COR-L47 (cell line): Measurements from ENCODE around the gene SORCS2.

Experiments used
- DNase-seq: peaks from one replicate; lab custom pipeline; 2025; lab: John Stamatoyannopoulos, UW

Gene SORCS2

GRCh38 chr4:7637139-7637538 is 444.8 kb downstream of the SORCS2 start:
- DNase-seq, result no peak

- DNase-seq, result no peak
These were observed 445.6 kb downstream of the SORCS2 start for GRCh38 chr4:7637971-7638370.

GRCh38 chr4:7638489-7638888 is 446.2 kb downstream of the SORCS2 start:
- DNase-seq, result no peak

GRCh38 chr4:7638984-7639789 is 446.8 kb downstream of the SORCS2 start:
- no peak for DNase-seq

GRCh38 chr4:7640136-7640535 is 447.8 kb downstream of the SORCS2 start:
- no peak for DNase-seq

GRCh38 chr4:7641712-7642111 is 449.4 kb downstream of the SORCS2 start:
- DNase-seq, result no peak

GRCh38 chr4:7642741-7643458 is 450.6 kb downstream of the SORCS2 start:
- DNase-seq, result no peak

GRCh38 chr4:7645158-7645557 is 452.8 kb downstream of the SORCS2 start:
- no peak for DNase-seq

GRCh38 chr4:7645956-7646355 is 453.6 kb downstream of the SORCS2 start:
- no peak for DNase-seq

- no peak for DNase-seq
These were observed 454.2 kb downstream of the SORCS2 start for GRCh38 chr4:7646384-7647061.

- DNase-seq, result no peak
These were observed 454.8 kb downstream of the SORCS2 start for GRCh38 chr4:7647186-7647585.

GRCh38 chr4:7647600-7648543 is 455.5 kb downstream of the SORCS2 start:
- DNase-seq, result no peak

- DNase-seq, result no peak
These were observed 456.4 kb downstream of the SORCS2 start for GRCh38 chr4:7648544-7649395.

GRCh38 chr4:7649411-7649740 is 457.0 kb downstream of the SORCS2 start:
- no peak for DNase-seq

GRCh38 chr4:7649741-7650531 is 457.6 kb downstream of the SORCS2 start:
- no peak for DNase-seq

- DNase-seq, result no peak
These were observed 458.5 kb downstream of the SORCS2 start for GRCh38 chr4:7650606-7651385.

- no peak for DNase-seq
These were observed 459.2 kb downstream of the SORCS2 start for GRCh38 chr4:7651461-7651921.

GRCh38 chr4:7652006-7652405 is 459.7 kb downstream of the SORCS2 start:
- DNase-seq, result no peak

GRCh38 chr4:7652451-7652881 is 460.1 kb downstream of the SORCS2 start:
- DNase-seq, result no peak
